PC-9 (cell line): ENCODE data around the gene NUP50. TPM values are rescaled to one million over a fixed set of nuclear protein-coding genes. Genes with fewer than 3 reads are reported as not detected.

Experiments
- BruUV-seq: library from RNA; stranded (reverse); fragments of 400-500 nt; replicated peaks from 2 replicates; lab custom pipeline; 2021; lab: Mats Ljungman, UMichigan
- CTCF ChIA-PET: fragments of 300-600 bp; sonication (Branson Sonifier 250); formaldehyde crosslinking; loops from one replicate; lab custom pipeline; 2022; ENCODE audit warnings: antibody characterized with exemption; lab: Charles Lee
- POLR2A ChIA-PET: fragments of 300-600 bp; sonication (Branson Sonifier 250); formaldehyde crosslinking; loops from one replicate; lab custom pipeline; 2022; ENCODE audit warnings: antibody characterized with exemption; ENCODE audit not compliant: unreplicated experiment; lab: Charles Lee
- DNase-seq, 2 experiments: peaks; one replicate each; pipeline versions ENCODE4 v3.0.0 to v3.0.0-alpha.2; 2015 to 2022; ENCODE audit warnings: mixed read lengths in 1 of 2
- H2AFZ ChIP-seq: fragments of 200-600 bp; sonication (generic); 2 replicates; pipeline ENCODE4 v1.8.1; 2017; ENCODE audit warnings: antibody characterized with exemption
- H3F3A ChIP-seq: fragments of 200-600 bp; sonication (generic); 2 replicates; pipeline ENCODE4 v1.8.1; 2017; ENCODE audit warnings: antibody characterized with exemption, mild to moderate bottlenecking, low read depth; ENCODE audit not compliant: insufficient read depth
- H3K27ac ChIP-seq: fragments of 200-600 bp; sonication (generic); 2 replicates; pipeline ENCODE4 v1.6.1; 2016; ENCODE audit warnings: mixed run types
- H3K27me3 ChIP-seq: fragments of 200-600 bp; sonication (generic); 2 replicates; pipeline ENCODE4 v1.6.1; 2016; ENCODE audit warnings: low read depth, mixed run types; ENCODE audit not compliant: insufficient read depth
- H3K36me3 ChIP-seq: fragments of 200-600 bp; sonication (generic); 2 replicates; pipeline ENCODE4 v1.6.1; 2016; ENCODE audit warnings: low read depth, mixed run types
- H3K4me1 ChIP-seq: fragments of 200-600 bp; sonication (generic); replicated peaks from 2 replicates; pipeline ENCODE4 v1.6.1; 2016; ENCODE audit warnings: mixed run types; ENCODE audit not compliant: insufficient read depth
- H3K4me2 ChIP-seq: fragments of 200-600 bp; sonication (generic); 2 replicates; pipeline ENCODE4 v1.6.1; 2017; ENCODE audit warnings: mixed run types
- H3K4me3 ChIP-seq: fragments of 200-600 bp; sonication (generic); 2 replicates; pipeline ENCODE4 v1.6.1; 2016; ENCODE audit warnings: mixed run types
- H3K79me2 ChIP-seq: fragments of 200-600 bp; sonication (generic); 2 replicates; pipeline ENCODE4 v1.6.1; 2017; ENCODE audit warnings: low read depth, mixed run types
- H3K9me2 ChIP-seq: fragments of 200-600 bp; sonication (generic); 2 replicates; pipeline ENCODE4 v1.8.1; 2017; ENCODE audit warnings: mild to moderate bottlenecking; ENCODE audit not compliant: insufficient read depth
- H3K9me3 ChIP-seq: fragments of 200-600 bp; sonication (generic); 2 replicates; pipeline ENCODE4 v1.8.1; 2016; ENCODE audit warnings: low read depth; ENCODE audit not compliant: insufficient read depth
- H4K20me1 ChIP-seq: fragments of 200-600 bp; sonication (generic); 2 replicates; pipeline ENCODE4 v1.8.1; 2017; ENCODE audit not compliant: insufficient read depth
- EZH2 ChIP-seq: fragments of 200-600 bp; sonication (generic); IDR thresholded peaks from 2 replicates; pipeline ENCODE4 v1.8.0; 2017; ENCODE audit warnings: antibody characterized with exemption, low read depth
- intact Hi-C: fragments of 100-400 bp; cut with micrococcal nuclease; formaldehyde crosslinking; loops from one replicate; pipeline ENCODE4 v1.10.0; 2022; ENCODE audit not compliant: unreplicated experiment
- total RNA-seq: library from RNA; stranded (reverse); gene quantifications from 2 replicates; pipeline ENCODE4 v1.2.3, GENCODE V29; 2021
- TF ChIP-seq, protein P1 (sequence below): fragments of 200-600 bp; sonication (generic); conservative IDR thresholded peaks from 2 replicates; pipeline ENCODE4 v1.6.1; 2017; ENCODE audit warnings: mixed run types, antibody characterized with exemption, mild to moderate bottlenecking, moderate library complexity

NUP50 gene
- total RNA-seq, 1 experiment from 2014 or later = 84.0 TPM

- CTCF ChIA-PET = no interaction called here
- intact Hi-C loops = no loop called here
- no peak overlapping the region for H3K4me2 ChIP-seq
- no peak overlapping the region for H3K4me3 ChIP-seq
- H3K27ac ChIP-seq = no peak overlapping the region
- H3K36me3 ChIP-seq = peaks cover 35% of the 10 kb centered on the region
- no peaks in the 10 kb centered on the region for H3K27me3 ChIP-seq
- no peaks in the 10 kb centered on the region for H3K9me3 ChIP-seq
- H3K9me2 ChIP-seq = no peaks in the 10 kb centered on the region
- H3F3A ChIP-seq = peaks cover 18% of the 10 kb centered on the region
- TF ChIP-seq EZH2 = no peak
- TF ChIP-seq, protein P1, sequence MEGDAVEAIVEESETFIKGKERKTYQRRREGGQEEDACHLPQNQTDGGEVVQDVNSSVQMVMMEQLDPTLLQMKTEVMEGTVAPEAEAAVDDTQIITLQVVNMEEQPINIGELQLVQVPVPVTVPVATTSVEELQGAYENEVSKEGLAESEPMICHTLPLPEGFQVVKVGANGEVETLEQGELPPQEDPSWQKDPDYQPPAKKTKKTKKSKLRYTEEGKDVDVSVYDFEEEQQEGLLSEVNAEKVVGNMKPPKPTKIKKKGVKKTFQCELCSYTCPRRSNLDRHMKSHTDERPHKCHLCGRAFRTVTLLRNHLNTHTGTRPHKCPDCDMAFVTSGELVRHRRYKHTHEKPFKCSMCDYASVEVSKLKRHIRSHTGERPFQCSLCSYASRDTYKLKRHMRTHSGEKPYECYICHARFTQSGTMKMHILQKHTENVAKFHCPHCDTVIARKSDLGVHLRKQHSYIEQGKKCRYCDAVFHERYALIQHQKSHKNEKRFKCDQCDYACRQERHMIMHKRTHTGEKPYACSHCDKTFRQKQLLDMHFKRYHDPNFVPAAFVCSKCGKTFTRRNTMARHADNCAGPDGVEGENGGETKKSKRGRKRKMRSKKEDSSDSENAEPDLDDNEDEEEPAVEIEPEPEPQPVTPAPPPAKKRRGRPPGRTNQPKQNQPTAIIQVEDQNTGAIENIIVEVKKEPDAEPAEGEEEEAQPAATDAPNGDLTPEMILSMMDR = no peak
- DNase-seq = no peak
- no peak overlapping the region for H2AFZ ChIP-seq
- no TSS peak for BruUV-seq
- H3K4me1 ChIP-seq = peaks cover 10% of the 10 kb centered on the region
- H4K20me1 ChIP-seq = peaks cover 26% of the 10 kb centered on the region
- POLR2A ChIA-PET = no interaction called here
- H3K79me2 ChIP-seq = no peaks in the 10 kb centered on the region; the same call in 1 of the 2 replicates
These were observed 12.2 kb upstream of the NUP50 start for GRCh38 chr22:45151503-45151902.

GRCh38 chr22:45154383-45154782 lies 9.3 kb upstream of the NUP50 start:
- TF ChIP-seq, protein P1 = no peak
- TF ChIP-seq EZH2 = no peak
- intact Hi-C loops = no loop called here
- Histone ChIP-seq H3K4me2 (no peak overlapping the region), H4K20me1 (peaks cover 18% of the 10 kb centered on the region), H3K4me3 (no peak overlapping the region), H3K36me3 (peaks cover 39% of the 10 kb centered on the region), H3K27ac (0 out of 2 replicates have a peak overlapping the region, but pooled peaks have one; percentile 12), H3K9me3 (no peaks in the 10 kb centered on the region), H3K79me2 (peaks cover 19% of the 10 kb centered on the region), H3K4me1 (peaks cover 10% of the 10 kb centered on the region), H3F3A (peaks cover 22% of the 10 kb centered on the region), H3K9me2 (no peaks in the 10 kb centered on the region), H3K27me3 (no peaks in the 10 kb centered on the region), H2AFZ (no peak overlapping the region)
- BruUV-seq = no TSS peak
- POLR2A ChIA-PET = no interaction called here
- CTCF ChIA-PET = no interaction called here
- peak in 1 of 2 experiments; percentile 58 for DNase-seq

DNA sequence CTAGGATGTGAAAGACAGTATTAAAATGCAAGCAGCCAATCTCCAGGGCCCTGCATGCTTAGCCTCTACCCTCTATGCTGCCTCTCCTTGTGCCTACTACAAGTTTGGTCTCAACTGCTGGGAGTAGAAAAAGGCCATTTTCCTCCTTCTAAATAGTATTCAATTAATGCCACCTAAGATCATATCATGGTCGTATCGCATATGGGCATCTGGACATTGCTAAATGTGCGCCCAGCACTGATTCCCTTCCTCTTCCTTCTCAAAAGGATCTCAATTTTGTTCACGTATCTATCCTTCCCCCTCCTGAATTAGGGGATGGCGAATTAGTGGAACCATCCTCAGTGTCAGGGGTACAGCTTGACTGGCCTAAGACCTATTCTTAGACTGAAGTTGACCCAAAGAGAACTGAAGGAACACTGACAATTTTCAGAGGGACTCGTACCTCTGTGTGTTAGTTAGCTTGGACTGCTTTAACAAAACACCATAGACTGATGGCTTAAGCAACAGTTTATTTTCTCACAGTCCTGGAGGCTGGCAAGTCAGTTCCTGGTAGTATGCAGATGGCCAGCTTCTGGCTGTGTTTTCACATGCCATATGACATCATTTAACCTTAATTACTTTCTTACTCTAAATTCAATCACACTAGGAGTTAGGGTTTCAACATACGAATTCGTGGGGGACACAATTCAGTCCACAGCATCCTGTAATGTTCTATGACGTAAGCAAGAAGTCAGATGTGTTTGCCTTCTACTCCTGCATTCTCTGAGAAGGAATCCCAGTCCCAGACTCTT lies 8.5 kb upstream of the NUP50 start:
- intact Hi-C loops = no loop called here
- H3K4me1 ChIP-seq = peaks cover 10% of the 10 kb centered on the region

More for the DNA sequence above, 8.5 kb upstream of the NUP50 start:
- H2AFZ ChIP-seq = no peak overlapping the region
- CTCF ChIA-PET = no interaction called here
- peaks cover 15% of the 10 kb centered on the region for H4K20me1 ChIP-seq
- H3K27me3 ChIP-seq = no peaks in the 10 kb centered on the region
- H3K36me3 ChIP-seq = peaks cover 31% of the 10 kb centered on the region
- peaks cover 19% of the 10 kb centered on the region for H3K79me2 ChIP-seq
- peaks cover 19% of the 10 kb centered on the region for H3F3A ChIP-seq
- no TSS peak for BruUV-seq
- H3K4me3 ChIP-seq = no peak overlapping the region
- DNase-seq = no peak
- POLR2A ChIA-PET = no interaction called here
- TF ChIP-seq, protein P1 = no peak
- no peak for TF ChIP-seq EZH2
- no peak overlapping the region for H3K4me2 ChIP-seq
- no peaks in the 10 kb centered on the region for H3K9me3 ChIP-seq
- H3K9me2 ChIP-seq = no peaks in the 10 kb centered on the region
- H3K27ac ChIP-seq = peak overlapping the region; percentile 12; the same call in 1 of the 2 replicates
